ENCODE results near the gene NRXN2.
A peak's percentile ranks its signal among the peaks of the same experiment; 100 is the strongest.

Gene NRXN2

GRCh38 chr11:64608046-64608445 lies 115.0 kb downstream of the NRXN2 start:
- DNase-seq (ENCODE audit: low read depth): peak; percentile 18
- TF ChIP-seq CTCF (IDR thresholded peaks at IDR 0.05; ENCODE audit: low read length, missing control alignments): no peak
- no peak overlapping the region for H3K4me3 ChIP-seq (replicated peaks; ENCODE audit: low read depth, low read length)

GRCh38 chr11:64607381-64607985 lies 115.5 kb downstream of the NRXN2 start:
- no peak for DNase-seq (ENCODE audit: low read depth)
- no peak overlapping the region for H3K4me3 ChIP-seq (replicated peaks; ENCODE audit: low read depth, low read length)
- no peak for TF ChIP-seq CTCF (IDR thresholded peaks at IDR 0.05; ENCODE audit: low read length, missing control alignments)

GRCh38 chr11:64606796-64607380 lies 116.1 kb downstream of the NRXN2 start:
- DNase-seq (ENCODE audit: low read depth): no peak
- TF ChIP-seq CTCF (IDR thresholded peaks at IDR 0.05; ENCODE audit: low read length, missing control alignments): no peak
- H3K4me3 ChIP-seq (replicated peaks; ENCODE audit: low read depth, low read length): no peak overlapping the region

GRCh38 chr11:64605656-64606585 lies 117.1 kb downstream of the NRXN2 start:
- no peak for TF ChIP-seq CTCF (IDR thresholded peaks at IDR 0.05; ENCODE audit: low read length, missing control alignments)
- DNase-seq (ENCODE audit: low read depth): no peak

GRCh38 chr11:64605244-64605560 lies 117.8 kb downstream of the NRXN2 start:
- no peak overlapping the region for H3K4me3 ChIP-seq (replicated peaks; ENCODE audit: low read depth, low read length)
- no peak for TF ChIP-seq CTCF (IDR thresholded peaks at IDR 0.05; ENCODE audit: low read length, missing control alignments)
- no peak for DNase-seq (ENCODE audit: low read depth)

More at GRCh38 chr11:64605656-64606585, 117.1 kb downstream of the NRXN2 start:
- no peak overlapping the region for H3K4me3 ChIP-seq (replicated peaks; ENCODE audit: low read depth, low read length)

GRCh38 chr11:64604458-64605243 lies 118.3 kb downstream of the NRXN2 start:
- no peak overlapping the region for H3K4me3 ChIP-seq (replicated peaks; ENCODE audit: low read depth, low read length)
- no peak for DNase-seq (ENCODE audit: low read depth)
- no peak for TF ChIP-seq CTCF (IDR thresholded peaks at IDR 0.05; ENCODE audit: low read length, missing control alignments)

Measured in fibroblast of pulmonary artery (primary cell).